PC-3 (cell line): ENCODE measurements around the gene ALG9.
A peak's percentile ranks its signal among the peaks of the same experiment; 100 is the strongest.

Experiments used
- EZH2 ChIP-seq: fragments of 300-600 bp; sonication (generic); IDR thresholded peaks from one replicate; pipeline ENCODE4 v1.6.1; 2017; ENCODE audit warnings: antibody characterized with exemption, mild to moderate bottlenecking, low read length; ENCODE audit not compliant: unreplicated experiment
- EZH2phosphoT487 ChIP-seq: fragments of 300-600 bp; sonication (generic); IDR thresholded peaks from 2 replicates; pipeline ENCODE4 v1.6.1; 2018; ENCODE audit warnings: mild to moderate bottlenecking, antibody characterized with exemption, low read length, borderline replicate concordance
- TF ChIP-seq, protein P1 (sequence below): fragments of 300-600 bp; sonication (generic); conservative IDR thresholded peaks from 2 replicates; pipeline ENCODE4 v1.5.1; 2017; ENCODE audit warnings: antibody characterized with exemption, low read depth, mild to moderate bottlenecking, low read length

DNA sequence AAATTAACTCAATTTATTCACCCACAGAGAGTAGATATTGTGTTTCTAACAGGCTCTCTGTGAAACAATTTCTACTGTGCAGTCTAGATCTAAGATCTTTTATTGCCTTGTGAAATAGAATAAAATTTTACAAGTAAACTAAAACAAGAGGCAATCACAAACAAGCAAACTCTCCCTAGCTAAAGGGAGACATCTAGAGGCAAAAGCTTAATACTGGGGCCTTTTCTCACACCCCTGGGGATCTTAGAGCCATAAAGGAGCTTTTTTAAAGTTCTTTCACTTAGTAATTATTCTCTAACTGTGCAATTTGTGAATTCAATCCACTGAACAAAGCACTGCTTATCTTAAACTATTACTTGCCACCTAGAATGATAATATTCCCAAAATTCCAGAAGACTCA is 19.7 kb downstream of the ALG9 start:
- TF ChIP-seq, protein P1, sequence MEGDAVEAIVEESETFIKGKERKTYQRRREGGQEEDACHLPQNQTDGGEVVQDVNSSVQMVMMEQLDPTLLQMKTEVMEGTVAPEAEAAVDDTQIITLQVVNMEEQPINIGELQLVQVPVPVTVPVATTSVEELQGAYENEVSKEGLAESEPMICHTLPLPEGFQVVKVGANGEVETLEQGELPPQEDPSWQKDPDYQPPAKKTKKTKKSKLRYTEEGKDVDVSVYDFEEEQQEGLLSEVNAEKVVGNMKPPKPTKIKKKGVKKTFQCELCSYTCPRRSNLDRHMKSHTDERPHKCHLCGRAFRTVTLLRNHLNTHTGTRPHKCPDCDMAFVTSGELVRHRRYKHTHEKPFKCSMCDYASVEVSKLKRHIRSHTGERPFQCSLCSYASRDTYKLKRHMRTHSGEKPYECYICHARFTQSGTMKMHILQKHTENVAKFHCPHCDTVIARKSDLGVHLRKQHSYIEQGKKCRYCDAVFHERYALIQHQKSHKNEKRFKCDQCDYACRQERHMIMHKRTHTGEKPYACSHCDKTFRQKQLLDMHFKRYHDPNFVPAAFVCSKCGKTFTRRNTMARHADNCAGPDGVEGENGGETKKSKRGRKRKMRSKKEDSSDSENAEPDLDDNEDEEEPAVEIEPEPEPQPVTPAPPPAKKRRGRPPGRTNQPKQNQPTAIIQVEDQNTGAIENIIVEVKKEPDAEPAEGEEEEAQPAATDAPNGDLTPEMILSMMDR = peak; percentile 82
- TF ChIP-seq EZH2phosphoT487 (no peak), EZH2 (no peak)
